HK-2 (cell line): Measurements from ENCODE around the gene PRB3.
A peak's percentile ranks its signal among the peaks of the same experiment; 100 is the strongest.

Source experiments
- DNase-seq: peaks from one replicate; pipeline ENCODE4 v3.0.0-alpha.2; 2018; ENCODE audit not compliant: unreplicated experiment

The PRB3 gene

DNA sequence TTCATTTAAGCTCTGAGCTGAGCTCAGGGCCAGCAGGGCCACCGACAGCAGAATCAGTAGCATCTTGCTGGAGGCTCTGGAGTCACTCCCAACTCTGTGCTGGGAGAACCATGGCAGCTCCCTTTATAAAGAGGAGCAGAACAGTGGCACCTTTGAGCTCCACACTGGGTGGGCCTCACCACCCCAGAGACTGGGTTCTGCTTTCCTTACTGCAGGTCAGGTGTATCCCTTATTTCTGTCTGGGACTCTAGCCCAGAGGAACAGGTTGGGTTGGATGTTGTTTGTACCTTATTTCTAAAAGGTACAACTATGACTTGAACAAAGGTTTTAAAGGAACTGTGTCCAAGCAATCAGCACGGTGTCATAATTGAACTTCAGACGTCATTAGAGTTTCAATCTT lies at the start of gene PRB3:
Gene PRB3, minus strand, starts transcription at position 101 of the 400 bp plus-strand sequence. Its CDS starts 38 bp downstream, at position 63.
- no peak for DNase-seq

DNA sequence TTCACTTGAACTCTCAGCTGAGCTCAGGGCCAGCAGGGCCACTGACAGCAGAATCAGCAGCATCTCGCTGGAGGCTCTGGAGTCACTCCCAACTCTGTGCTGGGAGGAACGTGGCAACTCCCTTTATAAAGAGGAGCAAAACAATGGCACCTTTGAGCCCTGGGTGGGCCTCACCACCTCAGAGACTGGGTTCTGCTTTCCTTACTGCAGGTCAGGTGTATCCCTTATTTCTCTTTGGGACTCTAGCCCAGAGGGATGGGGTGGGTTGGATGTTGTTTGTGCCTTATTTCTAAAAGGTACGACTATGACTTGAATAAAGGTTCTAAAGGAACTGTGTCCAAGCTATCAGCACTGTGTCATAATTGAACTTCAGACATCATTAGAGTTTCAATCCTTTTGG lies 40.8 kb upstream of the PRB3 start, which contains the start of gene PRB4:
Gene PRB4, minus strand, starts transcription at position 101 of the 400 bp plus-strand sequence. Its CDS starts 38 bp downstream, at position 63.
- DNase-seq, result no peak

DNA sequence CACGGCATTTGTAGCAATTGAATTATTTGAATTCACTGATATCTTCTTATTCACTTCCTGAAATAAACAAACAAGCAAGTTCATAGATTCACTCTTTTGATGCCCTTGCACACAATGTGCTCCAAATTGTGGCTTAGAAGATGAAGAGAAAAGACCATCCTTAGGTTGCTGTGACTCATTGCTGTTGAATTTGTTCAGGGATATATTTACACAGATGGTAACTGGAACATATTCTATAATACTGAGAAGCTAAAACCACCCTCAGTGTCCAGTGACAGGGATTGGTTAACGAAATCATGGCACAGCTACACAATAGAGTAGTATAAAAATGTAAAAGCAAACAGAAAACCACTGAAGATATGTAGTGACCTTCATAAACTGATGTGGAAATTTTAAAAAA lies 37.6 kb upstream of the PRB3 start:
- no peak for DNase-seq

DNA sequence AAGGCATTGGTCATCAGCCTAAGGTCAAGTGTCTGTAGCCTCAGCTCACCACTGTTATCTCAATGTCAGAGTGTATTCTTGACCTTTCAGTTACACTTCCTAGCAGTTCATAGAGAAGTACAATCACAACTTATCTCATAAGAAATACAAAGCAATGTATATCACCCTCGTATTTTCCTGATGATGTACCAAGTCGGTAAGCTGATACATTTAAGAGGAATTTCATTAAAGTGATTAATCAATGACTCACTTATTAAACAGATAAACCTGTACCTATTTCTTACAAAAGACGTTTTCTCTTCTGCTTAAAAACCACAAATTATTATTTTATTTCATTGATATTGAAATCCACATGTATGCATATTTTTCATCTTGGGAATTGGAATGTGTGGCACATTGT lies 3.9 kb upstream of the PRB3 start:
- no peak for DNase-seq

DNA sequence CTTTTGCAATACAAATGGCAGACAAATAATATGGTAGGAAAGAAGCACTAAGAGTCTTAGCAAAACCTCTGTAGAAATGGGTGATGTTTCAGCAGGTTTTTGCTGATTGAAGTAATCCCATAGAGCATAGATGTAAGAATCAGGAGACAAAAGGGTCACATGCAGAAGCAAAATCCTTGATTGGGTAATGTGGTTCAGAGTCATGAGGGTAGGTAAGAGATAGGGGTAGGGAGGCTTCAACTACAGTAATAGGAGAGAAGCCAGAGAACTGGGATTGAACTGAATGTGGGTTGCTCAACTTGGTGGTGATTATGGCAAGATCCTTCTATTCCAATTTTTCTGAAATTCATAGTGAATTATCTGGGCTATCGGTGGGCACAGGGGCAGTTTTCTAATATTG lies 5.0 kb downstream of the PRB3 start:
- no peak for DNase-seq

DNA sequence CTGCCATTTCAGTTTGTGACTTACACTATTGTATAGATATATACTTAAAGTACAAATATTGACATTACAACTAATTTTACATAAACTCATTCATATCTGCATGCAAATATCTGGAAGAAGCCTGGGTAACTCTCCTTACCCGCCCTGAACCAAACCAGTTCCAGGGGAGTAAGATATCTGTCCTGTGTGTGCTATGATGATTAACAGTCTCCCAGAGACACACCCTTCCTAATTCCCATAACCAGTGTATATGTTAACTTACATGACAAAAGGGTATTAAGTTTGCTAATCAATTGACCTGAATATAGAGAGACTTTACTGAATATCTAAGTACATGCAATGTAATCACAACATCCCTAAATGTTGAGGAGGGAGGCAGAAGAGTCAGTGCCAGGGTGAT lies 23.0 kb downstream of the PRB3 start:
- no peak for DNase-seq

- DNase-seq, result no peak
Measured at GRCh38 chr12:11242656-11243055, 26.9 kb downstream of the PRB3 start.

DNA sequence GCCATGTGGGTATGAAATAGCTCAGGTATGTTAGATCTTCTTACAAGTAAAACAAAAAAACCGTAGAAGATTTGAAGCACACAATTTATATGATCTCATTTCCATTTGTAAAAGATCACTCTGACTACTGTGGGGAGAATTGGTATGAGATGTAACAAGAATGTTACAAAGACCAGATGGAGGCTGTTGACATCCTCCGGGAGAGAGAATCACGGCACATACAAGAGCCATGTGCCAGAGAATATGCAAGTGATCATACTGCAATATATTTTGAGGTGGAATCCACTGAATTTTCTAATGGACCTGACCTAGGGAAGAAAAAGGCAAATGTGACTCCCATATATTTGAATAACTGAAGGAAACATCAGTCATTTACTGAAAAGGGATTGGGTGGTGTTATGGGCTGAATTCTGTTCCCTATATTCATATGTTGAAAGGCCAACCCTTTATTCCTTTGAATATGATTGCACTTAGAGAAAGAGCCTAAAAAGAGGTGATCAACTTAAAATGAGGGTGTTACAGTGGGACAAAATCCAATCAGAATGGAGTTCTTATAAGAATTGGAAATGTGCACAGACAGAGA lies 29.1 kb downstream of the PRB3 start:
- no peak for DNase-seq

DNA sequence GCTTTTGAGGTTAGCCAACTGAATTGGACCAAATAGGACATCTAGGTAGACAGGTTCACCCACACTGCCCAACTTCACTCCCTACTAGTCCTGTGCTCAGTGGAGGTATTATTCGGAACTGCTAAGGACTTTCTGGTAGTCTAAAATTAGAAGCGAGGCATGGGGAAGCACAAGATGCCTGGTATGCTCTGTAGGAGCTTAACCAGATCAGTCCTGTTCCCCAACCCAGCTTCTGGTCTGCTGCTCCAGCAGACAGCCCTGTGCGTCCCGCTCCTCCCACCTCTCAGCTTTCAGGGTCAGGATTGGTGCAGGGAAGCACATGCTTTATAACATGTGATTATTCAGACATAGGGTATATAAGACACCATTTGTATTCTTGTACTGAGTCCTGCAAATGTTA lies 31.2 kb downstream of the PRB3 start:
- DNase-seq, result no peak

GRCh38 chr12:11233532-11233931 lies 36.0 kb downstream of the PRB3 start:
- no peak for DNase-seq

- DNase-seq, result peak; percentile 24
Measured at GRCh38 chr12:11228296-11228879, 41.1 kb downstream of the PRB3 start.

GRCh38 chr12:11227373-11227772 lies 42.1 kb downstream of the PRB3 start:
- no peak for DNase-seq
